Fibroblast of peridontal ligament (primary cell): ENCODE measurements around the gene PXMP4.

Experiments
- DNase-seq: peaks from one replicate; pipeline ENCODE4 v3.0.0-alpha.2; 2010; ENCODE audit errors: extremely low read depth

Gene PXMP4

DNA sequence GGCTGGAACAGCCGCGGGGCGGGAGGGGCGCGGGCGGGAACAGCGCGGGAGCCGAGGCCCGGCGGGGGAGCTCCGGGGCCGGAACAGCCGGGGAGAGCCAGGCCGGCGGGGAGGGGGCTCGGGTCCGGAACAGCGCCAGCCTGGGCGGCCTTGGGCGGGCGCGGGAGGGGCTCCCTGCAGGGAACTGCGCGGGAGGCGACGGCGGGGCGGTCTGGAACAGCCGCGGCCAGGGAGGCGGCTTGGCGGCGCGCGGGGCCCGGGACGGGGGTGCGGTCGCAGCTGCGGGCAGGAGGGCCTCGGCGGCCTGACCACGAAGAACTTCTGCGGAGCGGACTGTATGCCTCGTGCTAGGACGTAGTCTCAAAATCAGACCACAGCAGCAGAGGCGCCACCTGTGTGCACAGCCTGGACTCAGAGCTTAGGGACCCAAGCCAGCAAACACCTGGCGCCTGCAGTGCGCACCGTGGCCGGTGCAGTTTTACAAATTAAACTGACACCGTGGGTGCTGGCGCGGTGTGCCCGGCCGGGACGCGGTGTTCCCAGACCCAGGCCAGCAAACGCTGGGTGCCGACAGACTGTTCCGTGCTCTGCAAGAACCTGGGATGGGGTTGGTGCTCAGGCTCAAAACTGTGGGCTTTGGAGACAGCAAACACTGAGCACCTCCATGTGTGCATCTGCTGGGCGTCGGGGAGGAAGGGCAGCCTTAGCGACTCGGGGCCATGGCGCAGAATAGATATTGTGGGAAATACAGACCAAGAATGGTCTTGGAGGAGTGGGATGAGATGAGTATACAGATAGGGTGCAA is 12.3 kb upstream of the PXMP4 start:
- DNase-seq, result peak; percentile 73

DNA sequence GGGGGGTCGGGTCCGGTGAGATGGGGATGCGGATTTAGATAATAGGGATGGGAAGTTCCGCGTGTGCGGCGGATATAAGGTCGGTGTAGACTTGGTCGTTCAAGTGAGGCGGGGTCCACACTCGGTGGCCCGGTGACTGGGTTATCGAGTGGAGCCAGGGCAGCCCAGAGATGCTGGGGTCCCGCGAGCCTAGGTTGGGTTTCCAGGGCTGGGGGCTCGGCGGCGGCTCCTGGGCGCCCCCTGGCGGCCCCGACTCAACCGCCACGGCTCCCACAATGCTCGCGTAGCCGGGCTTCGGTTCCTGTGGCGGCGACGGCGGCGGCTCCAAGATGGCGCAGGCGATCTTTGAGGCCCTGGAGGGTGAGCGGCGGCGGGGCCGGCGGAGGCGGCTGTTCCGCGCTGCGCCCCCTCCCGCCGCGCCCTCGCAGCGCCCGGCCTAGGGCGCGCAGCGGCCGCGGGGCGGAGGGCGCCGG is 11.6 kb upstream of the PXMP4 start, which contains the start of gene ZNF341:
Gene ZNF341, plus strand, starts transcription at position 304 of the 473 bp plus-strand sequence. Its CDS starts 26 bp downstream, at position 330.
- no peak for DNase-seq

DNA sequence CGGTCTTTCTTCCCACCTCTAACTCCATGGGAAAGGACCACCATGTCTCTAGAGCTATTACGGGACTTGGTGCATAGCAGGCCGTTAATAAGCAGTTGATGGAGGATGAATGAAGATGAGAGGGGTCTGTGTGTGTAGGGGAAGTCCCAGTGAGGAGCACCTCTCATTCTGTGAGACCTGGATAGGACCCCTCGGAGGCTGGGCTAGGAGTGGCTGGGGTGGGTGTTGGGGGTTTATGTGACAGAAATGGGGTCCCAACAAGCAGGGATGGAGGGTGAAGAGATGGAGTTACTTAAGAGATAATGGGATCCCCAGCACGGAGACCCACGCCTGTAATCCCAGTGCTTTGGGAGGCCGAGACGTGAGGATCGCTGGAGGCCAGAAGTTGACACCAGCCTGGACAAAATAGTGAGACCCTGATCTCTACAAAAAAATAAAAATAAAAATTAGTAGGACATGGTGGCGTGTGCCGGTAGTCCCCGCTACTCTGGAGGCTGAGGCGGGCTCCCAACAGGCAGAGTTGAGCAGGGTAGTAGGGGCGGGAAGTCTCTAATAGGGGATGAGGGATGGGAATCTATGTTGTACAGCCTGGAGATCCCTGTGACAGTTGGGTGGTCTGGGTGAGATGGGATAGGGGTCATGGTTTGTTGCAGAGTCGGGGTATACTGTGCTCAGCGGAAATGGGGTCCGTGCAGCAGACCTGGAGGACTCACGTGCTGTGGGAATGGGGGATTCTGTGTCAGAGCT is 11.0 kb upstream of the PXMP4 start:
- no peak for DNase-seq

DNA sequence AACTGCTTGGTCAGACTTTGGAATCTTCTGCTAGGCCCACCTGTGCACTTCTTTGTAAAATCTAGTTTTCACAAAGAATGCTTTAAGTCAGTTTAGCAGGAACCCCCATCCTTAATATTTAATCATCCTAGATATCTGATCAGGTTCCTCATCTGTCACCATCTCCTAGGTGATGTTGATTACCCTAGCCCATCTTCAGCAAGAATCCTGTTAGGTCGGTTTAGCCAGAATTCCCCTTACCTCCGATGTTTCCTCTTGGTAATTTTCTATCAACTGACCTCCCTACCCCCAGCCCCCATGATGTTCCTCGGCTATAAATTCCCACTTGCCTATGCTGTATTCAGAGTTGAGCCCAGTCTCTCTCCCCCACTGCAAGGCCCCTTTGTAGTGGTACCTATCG is 9.0 kb upstream of the PXMP4 start:
- no peak for DNase-seq

DNA sequence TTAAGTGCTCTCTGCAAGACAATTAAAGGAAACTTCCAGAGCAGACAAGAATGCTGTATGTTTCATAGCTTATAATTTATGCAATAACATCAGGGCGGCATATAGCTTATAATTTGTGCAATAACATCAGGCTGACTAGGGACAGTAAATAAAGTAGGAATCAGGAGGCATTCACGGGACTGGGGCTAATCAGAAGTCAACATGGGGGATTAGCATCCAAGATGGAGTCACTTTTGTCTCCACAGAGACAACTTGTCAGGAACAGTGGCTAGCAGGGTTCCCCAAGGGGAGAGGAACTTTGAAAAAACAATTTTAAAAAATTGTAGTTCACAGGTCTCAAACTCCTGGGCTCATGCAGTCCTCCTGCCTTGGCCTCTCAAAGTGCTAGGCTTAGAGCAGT is 8.4 kb upstream of the PXMP4 start:
- DNase-seq, result no peak

DNA sequence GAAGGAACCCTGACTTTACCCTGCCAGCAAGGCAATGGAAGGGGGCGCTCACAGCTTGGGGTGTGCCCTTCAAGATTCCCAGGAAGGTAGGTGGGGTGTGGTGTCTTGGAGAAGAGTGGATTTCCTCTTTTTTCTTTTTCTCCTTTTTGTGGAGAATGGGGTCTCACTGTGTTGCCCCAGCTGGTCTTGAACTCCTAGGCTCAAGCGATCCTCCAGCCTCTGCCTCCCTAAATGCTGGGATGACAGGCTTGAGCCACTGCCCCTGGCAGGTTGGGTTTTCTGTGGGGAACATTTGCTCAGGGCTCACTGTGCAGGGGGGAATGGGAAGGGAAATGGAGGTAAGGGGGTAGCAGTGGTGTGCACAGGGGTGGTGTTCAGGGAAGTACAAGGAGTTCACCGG is 7.7 kb upstream of the PXMP4 start:
- no peak for DNase-seq

DNA sequence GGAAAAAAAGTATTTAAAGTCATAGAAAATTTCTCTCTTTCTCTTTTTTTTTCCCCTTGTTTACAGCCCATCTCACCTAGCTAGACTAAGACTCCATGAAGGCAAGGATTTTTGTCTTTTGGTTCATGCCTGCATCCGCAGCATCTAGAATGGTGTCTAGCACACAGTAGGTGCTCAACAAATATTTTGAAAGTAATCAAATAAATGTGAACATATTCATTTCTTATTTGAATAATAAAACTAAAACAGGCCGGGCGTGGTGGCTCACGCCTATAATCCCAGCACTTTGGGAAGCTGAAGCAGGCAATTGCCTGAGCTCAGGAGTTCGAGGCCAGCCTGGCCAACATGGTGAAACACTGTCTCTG is 7.0 kb upstream of the PXMP4 start:
- DNase-seq, result no peak

DNA sequence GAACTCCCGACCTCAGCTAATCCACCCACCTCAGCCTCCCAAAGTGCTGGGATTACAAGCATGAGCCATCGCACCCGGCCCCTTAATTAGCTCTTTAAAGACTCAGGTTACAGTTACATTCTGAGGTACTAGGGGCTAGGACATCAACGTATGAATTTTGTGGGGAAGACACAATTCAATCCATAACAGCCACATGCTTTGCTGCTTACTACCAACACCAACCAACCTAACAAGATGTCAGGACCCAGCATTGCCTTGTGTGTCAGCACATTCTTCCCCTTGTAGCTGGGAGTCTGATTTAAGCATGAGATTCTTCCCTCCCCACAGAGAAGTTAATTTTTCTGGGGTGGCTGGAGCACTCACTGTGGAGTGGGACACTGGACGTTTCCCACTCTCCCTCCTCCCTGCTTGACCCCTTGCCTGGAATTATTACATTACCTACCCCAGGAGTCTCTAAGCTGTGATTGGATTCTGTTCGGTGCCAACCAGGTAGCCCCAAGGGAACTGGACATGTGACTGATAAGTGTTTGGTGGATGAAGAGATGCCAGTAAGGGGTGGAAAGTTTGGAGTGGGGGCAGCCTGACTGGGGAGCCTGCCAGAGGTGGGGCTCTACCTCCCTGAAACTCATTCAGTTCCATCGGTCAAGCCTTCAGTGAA is 5.6 kb upstream of the PXMP4 start:
- peak; percentile 9 for DNase-seq

DNA sequence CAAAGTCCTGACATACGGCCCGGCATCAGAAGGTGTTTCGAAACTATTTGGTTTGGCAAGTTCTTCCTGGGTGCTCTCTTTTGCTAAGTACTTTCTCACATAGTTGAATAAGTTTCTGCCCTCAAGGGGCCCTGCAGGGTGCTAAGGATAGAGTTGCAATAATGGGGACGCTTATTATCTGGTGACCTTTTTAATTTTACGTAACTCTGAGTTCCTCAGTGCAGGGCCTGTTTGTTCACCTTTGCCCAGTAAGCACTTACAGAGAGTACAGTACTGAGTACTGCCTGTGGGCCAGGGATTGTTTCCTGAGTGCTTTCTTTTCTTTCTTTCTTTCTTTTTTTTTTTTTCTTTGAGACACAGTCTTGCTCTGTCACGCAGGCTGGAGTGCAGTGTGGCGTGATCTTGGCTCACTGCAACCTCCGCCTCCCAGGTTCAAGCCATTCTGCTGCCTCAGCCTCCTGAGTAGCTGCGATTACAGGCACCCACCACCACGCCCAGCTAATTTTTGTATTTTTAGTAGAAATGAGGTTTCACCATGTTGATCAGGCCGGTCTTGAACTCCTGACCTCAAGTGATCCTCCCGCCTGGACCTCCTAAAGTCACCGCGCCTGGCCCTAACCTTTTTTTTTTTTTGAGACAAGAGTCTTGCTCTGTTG is 4.5 kb upstream of the PXMP4 start:
- no peak for DNase-seq

DNA sequence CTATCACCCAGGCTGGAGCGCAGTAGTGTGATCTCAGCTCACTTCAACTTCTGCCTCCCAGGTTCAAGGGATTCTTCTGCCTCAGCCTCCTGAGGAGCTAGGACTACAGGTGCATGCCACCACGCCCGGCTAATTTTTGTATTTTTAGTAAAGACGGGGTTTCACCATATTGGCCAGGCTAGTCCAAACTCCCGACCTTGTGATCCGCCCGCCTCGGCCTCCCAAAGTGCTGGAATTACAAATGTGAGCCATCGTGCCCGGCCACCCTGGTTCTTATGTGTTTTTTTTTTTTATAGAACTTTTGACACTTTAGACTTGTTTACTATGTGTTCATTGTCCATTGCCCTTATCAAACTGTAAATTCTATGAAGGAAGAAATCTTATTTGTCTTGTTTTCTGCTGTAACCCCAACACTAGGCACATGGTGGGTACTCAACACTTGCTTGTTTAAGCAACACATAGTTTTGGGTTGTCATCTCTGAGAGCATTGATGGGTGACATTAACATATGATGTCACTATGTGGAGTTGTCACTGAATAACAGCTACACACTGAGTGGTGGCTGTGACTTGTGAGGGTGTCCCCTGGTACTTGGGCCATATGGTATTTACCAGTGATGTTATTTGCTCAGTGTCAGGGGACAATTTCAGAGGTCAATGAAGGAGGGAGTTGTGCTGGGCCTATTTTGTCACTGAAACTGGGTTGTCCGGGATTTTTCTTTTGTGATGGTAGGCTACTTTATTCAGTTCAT is 1.5 kb upstream of the PXMP4 start:
- no peak for DNase-seq

DNA sequence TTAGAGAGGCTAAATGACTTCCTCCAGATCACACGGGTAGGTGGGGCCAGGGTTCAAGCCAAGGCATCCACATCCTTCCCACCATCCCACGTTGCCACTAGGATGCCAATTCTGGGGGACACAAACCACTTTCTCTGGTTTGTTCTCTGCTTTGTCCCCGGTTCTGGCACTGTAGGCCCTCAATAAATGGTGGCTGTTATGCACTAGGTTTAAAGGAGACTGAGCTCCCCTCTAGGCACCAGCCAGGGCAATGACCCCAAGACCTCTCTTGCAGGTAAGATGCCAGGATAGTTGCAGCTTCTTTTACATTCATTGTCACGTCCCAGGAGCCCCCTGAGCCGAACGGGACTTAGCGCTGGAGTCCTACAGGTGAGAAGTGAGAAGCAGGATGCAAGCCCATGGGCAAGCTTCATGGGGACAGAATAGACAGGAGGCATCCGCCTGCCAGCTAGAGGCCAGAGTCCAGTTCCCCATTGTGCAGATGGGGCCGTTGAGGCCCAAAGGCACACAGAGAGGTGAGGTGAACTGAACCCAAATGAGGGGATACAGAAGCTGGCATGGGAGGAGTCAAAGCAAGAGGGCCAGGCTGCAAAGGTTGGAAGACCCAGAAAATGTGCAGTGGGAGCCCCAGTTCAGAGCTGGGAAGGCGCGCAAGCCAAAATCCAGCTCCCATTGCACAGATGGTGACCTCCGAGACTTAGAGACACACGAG is 677 bp downstream of the PXMP4 start:
- DNase-seq, result no peak

DNA sequence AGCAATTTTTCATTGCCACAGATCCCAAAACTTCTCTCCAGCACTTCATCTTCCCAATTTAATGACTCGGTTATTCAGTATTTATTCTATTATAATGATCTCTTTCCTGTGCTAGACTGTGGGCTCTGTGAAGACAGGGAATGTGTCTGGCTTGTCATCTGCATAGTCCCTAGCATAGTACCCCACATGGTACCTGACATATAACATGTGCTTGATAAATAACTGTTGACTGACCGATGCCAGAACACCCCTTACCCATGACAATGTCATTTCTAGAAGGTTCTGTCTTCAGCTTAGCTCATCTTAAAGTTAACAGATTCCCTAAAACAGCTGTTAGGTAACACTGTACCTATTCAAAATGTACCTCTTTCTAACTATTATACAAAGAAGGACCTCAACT is 3.6 kb downstream of the PXMP4 start:
- no peak for DNase-seq

DNA sequence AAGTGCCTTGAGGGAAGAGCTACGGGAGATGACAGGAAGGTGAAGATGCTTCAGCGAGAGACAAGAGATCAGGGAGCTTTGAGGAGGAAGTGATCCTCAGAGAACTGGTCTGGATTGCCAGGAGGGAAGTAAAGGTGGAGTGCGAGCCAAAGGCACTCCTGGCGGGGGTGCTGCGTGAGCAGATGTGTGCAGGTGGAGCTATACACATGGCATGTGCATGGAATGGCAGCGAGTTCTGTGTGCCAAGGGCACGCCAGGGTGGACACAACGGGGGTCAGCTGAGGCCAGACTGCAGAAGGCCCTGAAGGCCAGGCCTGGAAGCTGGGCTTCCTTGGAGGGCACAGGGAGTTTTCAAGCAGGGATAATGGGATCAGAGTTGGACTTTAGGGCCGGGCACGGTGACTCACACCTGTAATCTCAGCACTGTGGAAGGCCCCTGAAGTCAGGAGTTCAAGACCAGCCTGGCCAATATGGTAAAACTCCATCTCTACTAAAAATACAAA is 6.2 kb downstream of the PXMP4 start:
- no peak for DNase-seq

DNA sequence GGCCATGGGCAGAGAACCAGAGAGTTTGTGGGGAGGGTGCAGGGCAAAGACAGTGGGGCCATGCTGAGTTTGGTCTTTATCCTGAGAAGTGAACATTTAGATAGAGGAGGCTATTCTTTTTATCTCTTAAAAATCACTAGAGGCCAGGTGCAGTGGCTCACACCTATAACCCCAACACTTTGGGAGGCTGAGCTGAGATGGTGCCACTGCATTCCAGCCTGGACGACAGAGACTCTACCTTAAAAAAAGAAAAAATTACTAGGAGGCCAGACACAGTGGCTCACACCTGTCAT is 8.7 kb downstream of the PXMP4 start:
- no peak for DNase-seq

DNA sequence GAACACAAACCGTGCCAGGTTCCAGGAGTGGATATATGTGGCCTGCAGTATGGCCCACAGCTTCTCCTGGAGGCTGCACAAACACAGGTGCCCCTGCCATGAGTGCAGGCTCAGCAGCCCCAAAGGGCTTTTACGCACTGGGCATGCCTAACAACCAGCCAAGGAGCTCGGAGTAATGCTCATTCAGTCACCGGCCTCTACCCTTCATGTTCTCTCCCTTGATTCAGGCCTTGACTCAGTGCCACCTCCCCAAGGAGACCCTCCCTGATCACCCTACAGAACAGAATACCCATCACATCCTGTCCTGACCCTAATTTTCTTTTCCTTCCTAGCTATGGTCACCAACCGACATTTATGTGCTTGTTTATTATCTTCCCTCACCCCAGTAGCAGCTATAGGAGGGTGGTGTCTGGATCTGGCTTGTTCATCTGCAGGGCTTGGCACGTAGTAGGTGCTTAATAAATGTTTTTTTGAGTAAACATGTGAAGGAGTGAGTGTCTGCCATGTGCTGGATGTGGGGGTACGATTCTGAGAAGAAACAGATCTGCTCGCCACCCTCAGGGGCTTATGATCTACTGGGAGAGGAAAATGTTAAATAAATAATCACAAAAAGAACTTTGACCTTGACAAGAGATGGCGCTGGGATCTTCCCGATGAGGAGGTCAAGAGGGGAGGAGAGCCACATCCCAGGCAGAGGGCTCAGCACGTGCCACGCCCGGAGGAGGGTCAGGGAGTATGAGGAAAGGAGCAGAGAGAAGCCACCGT is 9.2 kb downstream of the PXMP4 start:
- DNase-seq, result no peak

DNA sequence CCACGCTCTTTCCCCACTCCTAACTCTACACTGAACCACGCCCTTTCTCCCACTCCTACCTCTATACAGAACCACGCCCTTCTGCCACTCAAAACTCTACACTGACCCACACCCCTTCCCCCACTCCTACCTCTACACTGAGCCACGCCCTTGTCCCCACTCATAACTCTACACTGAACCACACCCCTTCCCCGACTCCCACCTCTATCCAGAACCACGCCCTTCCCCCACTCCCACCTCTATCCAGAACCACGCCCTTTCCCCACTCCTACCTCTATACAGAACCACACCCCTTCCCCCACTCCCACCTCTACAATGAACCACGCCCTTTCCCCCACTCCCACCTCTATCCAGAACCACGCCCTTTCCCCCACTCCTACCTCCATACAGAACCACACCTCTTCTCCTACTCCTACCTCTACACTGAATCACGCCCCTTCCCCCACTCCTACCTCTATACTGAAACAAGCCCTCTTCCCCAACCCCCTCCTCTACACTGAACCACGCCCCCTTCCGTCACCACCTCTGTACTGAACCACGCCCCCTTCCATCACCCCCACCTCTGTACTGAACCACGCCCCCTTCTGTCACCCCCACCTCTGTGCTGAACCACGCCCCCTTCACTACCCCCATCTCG is 10.1 kb downstream of the PXMP4 start:
- no peak for DNase-seq

DNA sequence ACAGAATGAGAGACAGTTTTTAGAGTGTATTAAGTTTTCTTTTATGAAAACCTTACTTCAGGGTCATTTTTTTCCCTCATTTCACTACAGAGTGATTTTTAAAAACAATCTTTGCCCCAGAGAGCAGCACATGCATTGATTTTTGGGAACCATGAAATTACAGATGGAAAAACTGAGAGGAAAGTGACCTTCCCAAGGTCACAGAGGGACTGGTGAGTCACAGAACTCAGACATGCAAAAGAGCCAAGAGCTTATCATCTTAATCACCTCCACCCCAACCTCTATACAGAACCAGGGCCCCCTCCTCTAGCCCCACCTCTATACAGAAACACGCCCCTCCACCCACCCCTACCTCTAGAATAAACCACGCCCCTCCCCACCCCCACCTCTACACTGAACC is 10.7 kb downstream of the PXMP4 start:
- DNase-seq, result no peak

DNA sequence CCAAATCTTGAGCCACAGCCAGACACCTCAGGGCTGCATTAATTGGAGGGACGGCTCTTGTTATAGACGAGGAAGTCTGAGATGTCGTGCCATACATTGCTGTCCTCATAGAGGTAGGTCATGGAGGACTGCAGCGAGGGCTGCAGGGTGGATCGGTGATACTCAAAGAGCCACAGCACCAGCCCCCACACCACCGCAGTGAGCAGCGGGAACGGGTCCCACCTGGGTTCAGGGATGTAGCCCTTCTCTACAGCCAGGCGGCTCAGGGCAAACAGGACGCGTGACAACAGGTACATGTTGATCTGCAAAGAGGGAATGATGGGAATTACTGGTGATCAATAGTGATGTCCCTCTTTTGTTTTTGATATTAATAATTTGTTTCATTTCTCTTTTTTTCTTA is 12.4 kb downstream of the PXMP4 start:
- no peak for DNase-seq

DNA sequence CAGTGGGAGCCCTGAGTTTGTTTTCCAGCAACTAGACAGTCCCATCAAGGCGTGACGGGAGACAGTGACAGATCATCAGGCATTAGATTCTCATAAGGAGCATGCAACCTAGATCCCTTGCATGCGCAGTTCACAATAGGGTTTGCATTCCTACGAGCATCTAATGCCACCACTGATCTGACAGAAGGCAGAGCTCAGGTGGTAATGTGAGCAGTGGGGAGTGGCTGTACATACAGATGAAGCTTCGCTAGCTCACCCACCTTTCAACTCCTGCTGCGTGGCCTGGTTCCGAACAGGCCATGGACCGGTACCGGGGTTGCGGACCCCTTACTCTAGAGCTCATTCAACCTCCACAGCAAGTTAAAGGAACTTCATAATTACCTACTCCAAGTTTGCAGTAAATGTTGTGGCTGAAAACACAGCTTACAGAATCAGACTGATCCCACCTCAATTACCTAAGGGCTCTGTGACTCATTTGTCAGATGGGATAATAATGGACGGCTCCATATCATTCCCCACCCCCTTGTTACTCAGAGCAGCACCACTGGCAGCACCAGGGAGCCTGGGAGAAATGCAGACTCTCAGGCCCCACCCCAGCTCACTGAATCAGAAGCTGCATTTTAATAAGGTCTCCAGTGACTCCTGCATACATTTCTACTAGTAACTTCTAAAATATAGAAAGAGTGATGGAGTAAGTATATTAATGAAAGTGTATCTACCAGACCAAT is 15.7 kb downstream of the PXMP4 start:
- no peak for DNase-seq
